Measurements from ENCODE around the gene RRAGD. TPM values are rescaled to one million over a fixed set of nuclear protein-coding genes. Genes with fewer than 3 reads are reported as not detected.

Gene RRAGD
- total RNA-seq, 1 experiment from 2014 or later: 35.0 TPM

DNA sequence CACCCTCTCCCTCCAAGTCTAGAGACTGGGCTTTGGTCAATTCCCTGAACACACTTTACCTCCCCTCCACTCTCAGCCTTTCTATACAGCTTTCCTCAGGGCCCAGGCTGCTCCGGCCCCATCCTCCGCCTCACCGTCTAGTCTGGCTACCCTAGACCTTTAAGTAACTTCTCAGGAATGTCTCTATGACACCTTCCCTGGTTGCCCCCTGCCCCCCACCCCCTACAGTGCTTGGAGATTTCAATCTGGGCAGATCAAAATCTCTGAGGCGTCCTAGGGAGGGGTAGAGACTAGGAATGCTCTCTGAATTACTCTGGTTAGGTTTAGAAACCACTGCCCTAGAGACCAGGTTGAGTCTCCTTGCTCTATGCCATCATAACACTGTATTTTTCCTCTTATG is 65.6 kb downstream of the RRAGD start:
- DNase-seq (ENCODE audit: low spot score): no peak

DNA sequence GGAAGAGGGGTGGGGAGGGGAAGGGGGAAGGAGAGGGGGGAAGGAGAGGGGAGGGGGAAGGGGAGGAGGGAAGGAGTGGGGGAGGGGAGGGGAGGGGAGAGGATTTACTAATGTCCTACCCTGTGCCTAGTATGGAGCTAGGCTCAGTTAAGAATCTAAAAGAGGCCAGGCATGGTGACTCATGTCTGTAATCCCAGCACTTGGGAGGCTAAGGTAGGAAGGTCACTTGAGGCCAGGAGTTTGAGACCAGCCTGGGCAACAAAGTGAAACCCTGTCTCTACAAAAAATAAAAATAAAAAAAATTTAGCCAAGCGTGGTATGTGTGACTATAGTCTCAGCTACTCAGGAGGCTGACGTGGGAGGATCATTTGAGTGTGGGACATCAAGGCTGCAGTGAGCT is 72.5 kb downstream of the RRAGD start:
- DNase-seq (ENCODE audit: low spot score): no peak

DNA sequence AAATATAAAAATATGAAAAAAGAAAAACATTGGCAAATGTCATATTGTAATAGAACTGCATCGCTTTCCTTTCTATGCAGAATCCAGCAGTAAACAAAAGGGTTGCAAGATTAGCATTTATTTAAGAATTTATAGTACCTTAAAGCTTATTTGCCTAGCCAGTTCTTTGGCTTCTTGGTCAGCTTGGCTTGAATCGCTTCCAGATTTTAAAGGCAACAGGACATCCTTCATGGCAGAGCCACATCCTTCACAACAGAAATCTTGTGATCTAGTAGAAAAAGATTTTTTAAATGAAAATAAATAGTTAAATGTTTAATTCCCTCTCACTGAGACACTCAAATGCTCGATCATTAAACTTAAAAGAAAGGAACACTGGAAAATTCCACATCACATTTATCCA is 76.9 kb downstream of the RRAGD start:
- no peak for DNase-seq (ENCODE audit: low spot score)

DNA sequence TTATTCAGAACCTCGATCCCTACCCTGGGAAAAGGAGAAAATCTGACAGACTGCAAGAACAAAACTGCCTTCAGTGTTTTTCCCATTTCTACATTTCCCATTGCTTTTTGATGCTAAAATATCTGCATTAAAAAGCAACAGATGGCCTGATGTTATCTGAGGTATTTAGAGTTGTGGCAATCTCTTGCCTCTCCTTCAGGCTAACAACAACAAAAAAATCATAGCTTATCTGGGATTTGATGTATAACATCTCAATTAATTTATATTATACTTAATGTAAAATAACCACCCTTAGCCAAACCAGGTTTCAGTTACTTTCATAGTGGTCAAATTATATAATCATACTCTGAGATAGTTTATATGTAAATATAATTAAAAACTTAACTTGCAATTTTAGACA is 81.2 kb downstream of the RRAGD start:
- DNase-seq (ENCODE audit: low spot score): no peak

DNA sequence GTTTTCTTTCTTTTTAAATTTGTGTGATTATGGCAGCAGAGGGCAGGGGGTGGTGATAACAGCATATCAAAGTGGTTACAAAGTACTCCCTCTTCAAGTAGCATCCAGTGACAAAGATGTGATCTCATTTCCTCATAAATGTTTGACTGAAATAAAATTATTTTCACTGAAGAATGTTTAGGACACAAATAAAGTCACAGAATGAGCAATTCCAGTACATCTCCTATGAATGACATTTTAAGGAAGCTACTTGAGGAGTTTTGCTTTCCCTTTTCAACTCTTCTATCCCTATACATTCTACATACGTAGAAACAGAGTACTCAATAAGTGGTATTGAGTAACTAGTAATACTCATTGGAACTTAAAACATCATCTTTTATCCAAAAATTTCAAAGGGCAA is 83.1 kb downstream of the RRAGD start:
- DNase-seq (ENCODE audit: low spot score): no peak

DNA sequence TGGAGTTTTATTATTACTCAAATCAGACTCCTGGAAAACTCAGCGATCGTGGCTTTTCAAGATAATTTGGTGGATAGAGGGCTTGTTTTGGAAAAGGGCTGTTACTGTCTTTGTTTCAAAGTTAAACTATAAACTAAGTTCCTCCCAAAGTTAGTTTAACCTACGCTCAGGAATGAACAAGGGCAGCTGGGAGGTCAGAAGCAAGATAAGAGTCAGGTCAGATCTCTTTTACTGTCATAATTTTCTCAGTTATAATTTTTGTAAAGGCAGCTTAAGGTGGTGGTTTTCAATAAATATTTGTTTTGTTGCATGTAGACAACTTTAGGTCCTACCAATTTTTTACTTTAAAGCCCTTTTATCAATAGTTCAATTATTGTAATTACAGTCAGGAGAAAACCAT is 87.8 kb downstream of the RRAGD start:
- no peak for DNase-seq (ENCODE audit: low spot score)

DNA sequence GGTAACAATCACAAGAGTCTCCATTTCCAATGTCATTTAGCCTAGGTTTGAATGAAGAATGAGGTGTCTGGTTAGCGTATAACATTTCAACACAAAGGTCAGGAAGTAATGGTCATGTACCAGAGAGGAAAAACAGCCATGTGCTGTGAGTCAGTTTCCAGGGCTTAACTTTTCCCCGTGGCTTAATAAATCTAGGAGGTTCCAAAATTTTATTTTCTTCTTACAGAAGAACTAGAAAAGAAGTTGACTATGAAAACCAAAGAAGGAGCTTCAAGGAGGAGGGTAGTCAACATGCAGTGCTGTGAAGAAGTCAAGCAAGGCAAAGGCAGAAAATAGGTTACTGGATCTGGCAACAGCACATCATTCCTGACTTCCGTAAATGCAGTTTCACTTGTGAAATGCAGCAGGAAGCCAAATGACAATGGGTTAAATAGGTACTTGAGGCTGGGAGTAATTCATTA is 88.5 kb downstream of the RRAGD start:
- no peak for DNase-seq (ENCODE audit: low spot score)

DNA sequence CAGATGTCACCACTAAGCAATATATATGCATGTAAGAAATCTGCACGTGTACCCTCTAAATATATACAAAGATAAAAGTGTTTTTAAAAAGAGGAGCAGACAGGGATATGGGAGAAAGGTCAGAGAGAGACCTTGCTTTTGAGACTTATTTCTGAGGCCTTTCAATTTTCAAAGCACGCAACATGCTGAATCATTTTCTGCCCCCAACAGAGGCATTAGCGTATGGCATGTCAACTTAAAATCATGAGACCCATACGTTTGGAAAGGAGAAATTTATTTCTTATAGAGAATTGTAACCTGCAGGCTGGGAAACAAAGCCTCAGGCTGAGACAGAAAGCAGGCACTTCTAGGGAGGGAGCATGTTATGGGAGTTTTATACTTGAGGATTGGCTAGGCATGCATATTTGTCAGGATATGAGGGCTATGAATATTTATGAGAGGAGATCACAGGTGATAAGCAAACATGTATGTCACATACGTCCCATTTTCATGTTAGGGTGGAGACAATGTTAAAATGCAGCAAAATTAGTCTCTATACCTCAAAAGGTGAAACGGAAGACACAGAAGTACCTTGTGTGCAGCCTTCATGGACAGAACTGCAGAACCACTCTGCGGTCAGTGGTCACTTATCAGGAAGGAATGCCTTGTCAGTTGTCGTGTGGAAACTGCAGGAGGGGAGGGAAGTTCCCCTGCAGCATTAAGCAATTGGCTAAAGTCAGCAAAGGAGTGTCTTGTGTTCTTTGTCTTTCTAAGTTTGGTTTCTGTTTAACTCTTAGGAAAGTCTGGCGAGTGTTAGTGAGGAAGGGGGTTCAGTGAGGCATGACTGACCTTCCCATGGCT is 90.7 kb downstream of the RRAGD start:
- DNase-seq (ENCODE audit: low spot score): no peak

DNA sequence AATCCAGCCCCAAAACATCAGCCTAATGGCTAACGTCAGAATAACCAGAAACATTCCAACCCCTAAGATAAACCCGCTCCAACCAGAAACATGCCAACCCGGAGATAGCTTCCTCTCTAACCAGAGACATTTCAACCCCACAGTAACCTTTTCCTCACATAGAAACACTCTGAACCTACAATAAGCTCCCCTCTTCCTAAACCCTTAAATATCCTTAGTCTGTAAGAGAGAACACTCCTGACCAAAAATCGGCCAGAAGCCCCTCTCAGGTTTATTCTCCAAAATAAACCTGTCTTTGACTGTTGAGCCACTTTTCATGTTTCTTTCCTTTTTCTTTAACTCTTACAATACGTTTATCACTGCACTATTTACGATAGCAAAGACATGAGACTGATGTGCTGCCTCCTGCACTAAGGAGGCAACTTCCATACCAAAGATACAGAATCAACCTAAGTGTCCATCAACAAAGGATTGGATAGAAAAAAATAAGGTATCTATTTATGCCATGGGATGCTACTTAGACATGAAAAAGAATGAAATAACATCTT is 92.0 kb downstream of the RRAGD start:
- DNase-seq (ENCODE audit: low spot score): no peak

DNA sequence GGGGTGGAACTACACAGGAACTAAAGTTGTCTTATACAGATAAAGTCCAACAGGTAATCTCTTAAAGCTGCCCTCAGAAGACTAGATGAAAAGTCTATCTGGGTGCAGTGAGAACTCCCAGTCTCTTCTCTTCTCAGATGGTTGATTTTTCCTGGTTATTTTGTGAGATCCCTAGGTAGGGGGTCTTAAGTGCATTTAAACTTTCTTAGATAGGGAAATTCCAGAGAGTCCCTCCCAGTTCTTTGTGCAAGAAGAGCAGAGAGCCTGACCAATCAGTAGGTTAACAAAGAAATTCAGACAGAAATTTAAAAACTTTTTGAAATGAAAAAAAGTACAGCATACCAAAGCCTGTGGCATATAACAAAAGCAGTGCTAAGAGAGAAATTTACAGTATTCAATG is 95.0 kb downstream of the RRAGD start:
- no peak for DNase-seq (ENCODE audit: low spot score)

DNA sequence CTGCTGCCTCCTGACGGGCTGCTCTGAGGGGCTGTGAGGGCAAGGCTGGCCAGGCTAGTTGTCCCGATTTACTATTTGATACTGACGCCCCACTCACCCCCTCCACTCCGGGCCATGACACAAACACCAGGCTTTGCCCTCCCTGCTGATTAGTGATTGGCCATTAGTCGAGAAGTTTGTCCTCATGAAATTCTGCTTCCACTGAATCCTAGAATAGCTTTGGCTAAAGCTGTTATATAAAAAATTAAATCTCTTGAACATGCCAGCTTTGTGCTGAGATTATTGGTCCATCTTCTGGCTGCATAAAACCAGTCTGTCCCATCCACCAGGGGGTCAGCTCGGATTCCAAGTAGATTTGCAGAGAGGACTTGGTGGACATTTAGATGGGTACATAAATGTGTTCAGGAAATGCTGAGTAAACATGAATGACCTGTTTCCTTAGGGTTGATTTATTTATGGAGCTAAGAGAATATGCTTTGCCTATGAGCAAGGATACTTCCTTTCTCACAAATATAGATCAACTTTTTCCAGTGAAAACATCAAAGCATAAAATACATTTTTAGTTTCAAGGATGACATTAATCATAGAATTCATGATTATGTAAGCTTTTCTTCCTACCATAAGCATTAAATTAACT is 96.7 kb downstream of the RRAGD start, which contains the start of gene GABRR2:
Gene GABRR2, minus strand, starts transcription at position 51 of the 637 bp plus-strand sequence. CDS start 134 bp downstream, outside the sequence.
- no peak for DNase-seq (ENCODE audit: low spot score)

DNA sequence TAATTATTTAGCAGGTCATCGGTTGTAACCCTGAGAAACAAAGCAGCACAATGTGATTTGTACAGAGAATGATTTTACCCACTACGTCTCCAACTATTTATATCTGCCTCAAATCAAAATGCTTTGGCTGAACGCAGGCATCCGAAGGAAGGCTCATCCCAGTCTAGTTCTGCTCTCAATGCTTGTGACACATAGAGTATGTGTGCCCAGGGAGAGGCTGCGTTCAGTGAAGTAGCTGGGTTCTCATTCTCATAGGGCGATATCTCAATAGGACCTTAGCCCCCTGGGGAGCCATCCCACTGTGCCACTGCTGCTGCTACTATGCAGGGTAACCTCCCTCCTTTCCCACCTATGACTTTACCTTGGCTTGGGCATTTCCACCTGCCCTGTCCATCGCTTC is 97.4 kb downstream of the RRAGD start:
- DNase-seq (ENCODE audit: low spot score): no peak

Other genes starting within 250 kb of the RRAGD start
- gene GABRR1, start 194.9 kb downstream of the RRAGD start, total RNA-seq (2014; rRNA removed; shearing (Covaris generic)): not detected in 2 replicates
- gene GABRR2, start 97.0 kb downstream of the RRAGD start, total RNA-seq (2014; rRNA removed; shearing (Covaris generic)): 0.08 TPM in 1 of 2 replicates, not detected in the other
- gene UBE2J1, start 59.6 kb downstream of the RRAGD start, total RNA-seq (2014; rRNA removed; shearing (Covaris generic)): 17.9 and 19.0 TPM in 2 replicates
- gene ANKRD6, start 20.9 kb upstream of the RRAGD start, total RNA-seq (2014; rRNA removed; shearing (Covaris generic)): 3.2 and 3.4 TPM in 2 replicates
- gene LYRM2, start 226.5 kb upstream of the RRAGD start, total RNA-seq (2014; rRNA removed; shearing (Covaris generic)): 8.4 and 15.8 TPM in 2 replicates

Measured in H4 (cell line).